Measurements from ENCODE around the gene SNUPN. TPM values are rescaled to one million over a fixed set of nuclear protein-coding genes. Genes with fewer than 3 reads are reported as not detected.

Gene SNUPN
- total and polyA plus RNA-seq, 2 donors (not counting 1 experiment from before 2014, with no cell fraction given) = 32.1 to 32.7 TPM

GRCh38 chr15:75597667-75598341 lies 27.7 kb downstream of the SNUPN start:
- Histone ChIP-seq H4K20me1 (ENCODE audit: control insufficient read depth, extremely low read depth, insufficient read depth, low read length) (no peaks in the 10 kb centered on the region), H3K9me3 (ENCODE audit: control insufficient read depth, insufficient read depth, low read depth, low read length) (no peaks in the 10 kb centered on the region), H3K27me3 (ENCODE audit: control insufficient read depth, insufficient read depth, low read length) (no peaks in the 10 kb centered on the region), H3K4me3 (replicated peaks in 1 of 4; ENCODE audit: control extremely low read depth in 1 of 4, insufficient read depth in 1 of 4, low read depth in 3 of 4, low read length in 4 of 4) (no peak overlapping the region), H3K27ac (ENCODE audit: insufficient read depth, low read length) (no peak overlapping the region), H3K4me1 (ENCODE audit: control insufficient read depth, extremely low read depth, insufficient read depth, low read length) (no peaks in the 10 kb centered on the region), H3K9ac (ENCODE audit: insufficient read depth, low read length) (no peak overlapping the region), H3K4me2 (ENCODE audit: extremely low read depth, insufficient read depth, low read length) (no peak overlapping the region), H3K36me3 (ENCODE audit: control insufficient read depth, insufficient read depth, low read length) (peaks cover 10% of the 10 kb centered on the region), H2AFZ (ENCODE audit: low read length) (no peak overlapping the region), H3K79me2 (ENCODE audit: control insufficient read depth, insufficient read depth, low read length) (no peaks in the 10 kb centered on the region)
- no peak for DNase-seq (ENCODE audit: low read depth in 2 of 2)
- no peak for TF ChIP-seq EZH2 (IDR thresholded peaks at IDR 0.05; ENCODE audit: low read length, missing control alignments)
- TF ChIP-seq, protein P1, sequence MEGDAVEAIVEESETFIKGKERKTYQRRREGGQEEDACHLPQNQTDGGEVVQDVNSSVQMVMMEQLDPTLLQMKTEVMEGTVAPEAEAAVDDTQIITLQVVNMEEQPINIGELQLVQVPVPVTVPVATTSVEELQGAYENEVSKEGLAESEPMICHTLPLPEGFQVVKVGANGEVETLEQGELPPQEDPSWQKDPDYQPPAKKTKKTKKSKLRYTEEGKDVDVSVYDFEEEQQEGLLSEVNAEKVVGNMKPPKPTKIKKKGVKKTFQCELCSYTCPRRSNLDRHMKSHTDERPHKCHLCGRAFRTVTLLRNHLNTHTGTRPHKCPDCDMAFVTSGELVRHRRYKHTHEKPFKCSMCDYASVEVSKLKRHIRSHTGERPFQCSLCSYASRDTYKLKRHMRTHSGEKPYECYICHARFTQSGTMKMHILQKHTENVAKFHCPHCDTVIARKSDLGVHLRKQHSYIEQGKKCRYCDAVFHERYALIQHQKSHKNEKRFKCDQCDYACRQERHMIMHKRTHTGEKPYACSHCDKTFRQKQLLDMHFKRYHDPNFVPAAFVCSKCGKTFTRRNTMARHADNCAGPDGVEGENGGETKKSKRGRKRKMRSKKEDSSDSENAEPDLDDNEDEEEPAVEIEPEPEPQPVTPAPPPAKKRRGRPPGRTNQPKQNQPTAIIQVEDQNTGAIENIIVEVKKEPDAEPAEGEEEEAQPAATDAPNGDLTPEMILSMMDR (conservative IDR thresholded peaks at IDR 0.05 in 1 of 2, IDR thresholded peaks at IDR 0.05 in 1 of 2; ENCODE audit: low read depth in 1 of 2, low read length in 2 of 2) = peak; percentile 35 to 48

DNA sequence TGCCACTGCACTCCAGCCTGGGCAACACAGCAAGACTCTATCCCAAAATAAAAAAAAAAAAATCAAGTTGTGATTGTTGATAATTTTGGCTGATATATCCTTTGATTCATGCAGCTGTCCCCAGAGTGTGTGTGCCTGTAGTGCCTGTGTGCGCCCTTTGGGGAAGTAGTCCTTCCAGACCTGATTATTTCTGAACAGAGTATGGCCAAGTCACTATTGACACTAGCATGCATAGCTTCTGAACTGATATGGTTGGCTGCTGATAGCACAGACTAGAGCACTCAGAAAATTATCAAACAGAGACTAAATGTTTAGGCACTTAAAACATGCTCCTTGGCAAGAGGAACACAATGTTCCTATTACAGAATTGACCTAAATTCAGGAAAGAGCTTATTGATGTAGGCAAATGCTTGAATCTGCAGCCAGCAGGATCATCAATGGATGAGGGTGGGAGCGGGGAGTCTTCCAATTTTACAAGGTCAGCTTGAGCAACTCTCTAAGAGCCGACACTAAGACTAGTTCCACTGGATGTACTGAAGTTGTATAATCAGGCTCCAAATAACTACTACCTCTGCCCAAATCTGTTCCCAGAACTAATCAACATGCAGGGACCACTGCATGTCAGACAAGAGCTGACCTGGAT lies 28.7 kb downstream of the SNUPN start:
- Histone ChIP-seq H3K4me2 (ENCODE audit: extremely low read depth, insufficient read depth, low read length) (no peak overlapping the region), H3K4me1 (ENCODE audit: control insufficient read depth, extremely low read depth, insufficient read depth, low read length) (no peaks in the 10 kb centered on the region), H3K9ac (ENCODE audit: insufficient read depth, low read length) (no peak overlapping the region), H2AFZ (ENCODE audit: low read length) (no peak overlapping the region), H3K27me3 (ENCODE audit: control insufficient read depth, insufficient read depth, low read length) (no peaks in the 10 kb centered on the region), H3K27ac (ENCODE audit: insufficient read depth, low read length) (no peak overlapping the region), H3K36me3 (ENCODE audit: control insufficient read depth, insufficient read depth, low read length) (peaks cover 10% of the 10 kb centered on the region), H3K79me2 (ENCODE audit: control insufficient read depth, insufficient read depth, low read length) (no peaks in the 10 kb centered on the region), H4K20me1 (ENCODE audit: control insufficient read depth, extremely low read depth, insufficient read depth, low read length) (no peaks in the 10 kb centered on the region), H3K4me3 (replicated peaks in 1 of 4; ENCODE audit: control extremely low read depth in 1 of 4, insufficient read depth in 1 of 4, low read depth in 3 of 4, low read length in 4 of 4) (no peak overlapping the region), H3K9me3 (ENCODE audit: control insufficient read depth, insufficient read depth, low read depth, low read length) (no peaks in the 10 kb centered on the region)
- DNase-seq (ENCODE audit: low read depth in 2 of 2) = no peak
- TF ChIP-seq, protein P1 (conservative IDR thresholded peaks at IDR 0.05 in 1 of 2, IDR thresholded peaks at IDR 0.05 in 1 of 2; ENCODE audit: low read depth in 1 of 2, low read length in 2 of 2) = no peak
- no peak for TF ChIP-seq EZH2 (IDR thresholded peaks at IDR 0.05; ENCODE audit: low read length, missing control alignments)

DNA sequence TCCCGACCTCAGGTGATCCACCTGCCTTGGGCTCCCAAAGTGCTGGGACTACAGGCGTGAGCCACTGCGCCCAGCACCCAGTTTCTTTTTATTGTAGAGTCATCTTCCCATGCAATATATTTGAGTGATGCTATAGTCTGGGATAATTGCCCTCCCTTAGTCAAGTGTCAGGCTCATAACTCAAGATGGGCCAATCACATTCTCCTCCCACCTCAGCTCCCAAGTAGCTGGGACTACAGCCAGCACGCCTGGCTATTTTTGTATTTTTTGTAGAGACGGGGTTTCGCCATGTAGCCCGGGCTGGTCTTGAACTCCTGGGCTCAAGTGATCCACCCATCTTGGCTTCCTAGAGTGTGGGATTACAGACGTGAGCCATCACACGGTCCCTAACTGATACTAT lies 31.2 kb downstream of the SNUPN start:
- TF ChIP-seq, protein P1 (conservative IDR thresholded peaks at IDR 0.05 in 1 of 2, IDR thresholded peaks at IDR 0.05 in 1 of 2; ENCODE audit: low read depth in 1 of 2, low read length in 2 of 2) = no peak
- TF ChIP-seq EZH2 (IDR thresholded peaks at IDR 0.05; ENCODE audit: low read length, missing control alignments) = no peak
- no peak overlapping the region for H3K4me2 ChIP-seq (ENCODE audit: extremely low read depth, insufficient read depth, low read length)

More for the DNA sequence above, 31.2 kb downstream of the SNUPN start:
- Histone ChIP-seq H4K20me1 (ENCODE audit: control insufficient read depth, extremely low read depth, insufficient read depth, low read length) (no peaks in the 10 kb centered on the region), H3K36me3 (ENCODE audit: control insufficient read depth, insufficient read depth, low read length) (peaks cover 8% of the 10 kb centered on the region), H3K79me2 (ENCODE audit: control insufficient read depth, insufficient read depth, low read length) (no peaks in the 10 kb centered on the region), H3K4me3 (replicated peaks in 1 of 4; ENCODE audit: control extremely low read depth in 1 of 4, insufficient read depth in 1 of 4, low read depth in 3 of 4, low read length in 4 of 4) (no peak overlapping the region), H3K27ac (ENCODE audit: insufficient read depth, low read length) (no peak overlapping the region), H3K9ac (ENCODE audit: insufficient read depth, low read length) (no peak overlapping the region), H3K27me3 (ENCODE audit: control insufficient read depth, insufficient read depth, low read length) (no peaks in the 10 kb centered on the region), H3K4me1 (ENCODE audit: control insufficient read depth, extremely low read depth, insufficient read depth, low read length) (no peaks in the 10 kb centered on the region), H3K9me3 (ENCODE audit: control insufficient read depth, insufficient read depth, low read depth, low read length) (no peaks in the 10 kb centered on the region), H2AFZ (ENCODE audit: low read length) (no peak overlapping the region)
- DNase-seq (ENCODE audit: low read depth in 2 of 2) = no peak
